ENCODE results near the gene OTOF. TPM values are rescaled to one million over a fixed set of nuclear protein-coding genes. Genes with fewer than 3 reads are reported as not detected.

Gene OTOF
- total RNA-seq, 1 experiment from 2014 or later = 0.26 TPM

- Mint-ChIP-seq H3K27ac (no peak overlapping the region), H3K4me1 (peaks cover 10% of the 10 kb centered on the region), H3K27me3 (ENCODE audit: low read depth) (peaks cover 16% of the 10 kb centered on the region), H3K9me3 (no peaks in the 10 kb centered on the region), H3K36me3 (no peaks in the 10 kb centered on the region), H3K4me3 (no peak overlapping the region)
- ChIA-PET POLR2A (no interaction called here), CTCF (interaction anchor here (1.4 kb wide), 1 partner anchor 15 kb away, joined by 3 read pairs; no protein-coding TSS in a partner anchor)
- TF ChIP-seq ATF3 (CRISPR knock-in tag; conservative IDR thresholded peaks at IDR 0.05) = no peak
- TF ChIP-seq ZNF138 (CRISPR knock-in tag; conservative IDR thresholded peaks at IDR 0.05) = no peak
- no peak for TF ChIP-seq CTCF (IDR thresholded peaks at IDR 0.05)
- no peak for TF ChIP-seq MYBL2 (CRISPR knock-in tag; IDR thresholded peaks at IDR 0.05)
- no peak for TF ChIP-seq ZNF317 (CRISPR knock-in tag; IDR thresholded peaks at IDR 0.05; ENCODE audit: borderline replicate concordance, low read depth)
- ATAC-seq = no peak
- no peak for DNase-seq (ENCODE audit: low spot score)
These were observed 28.4 kb upstream of the OTOF start for GRCh38 chr2:26506279-26506678.

- H3K9me3 Mint-ChIP-seq = no peaks in the 10 kb centered on the region
- CTCF ChIA-PET = interaction anchor here (0.5 to 2.9 kb wide), 23 partner anchors 8 to 582 kb away, joined by 3 to 43 read pairs (median 6); partner anchors contain the start of genes ADGRF3, OTOF and SELENOI
- DNase-seq (ENCODE audit: low spot score) (no peak), ATAC-seq (no peak)
- H3K36me3 Mint-ChIP-seq = no peaks in the 10 kb centered on the region
- H3K27me3 Mint-ChIP-seq (ENCODE audit: low read depth) = peaks cover 16% of the 10 kb centered on the region
- peaks cover 10% of the 10 kb centered on the region for H3K4me1 Mint-ChIP-seq
- no peak overlapping the region for H3K27ac Mint-ChIP-seq
- POLR2A ChIA-PET = interaction anchor here (0.6 kb wide), 1 partner anchor 814 kb away, joined by 5 read pairs; no protein-coding TSS in a partner anchor
- H3K4me3 Mint-ChIP-seq = peak overlapping the region; percentile 72
- TF ChIP-seq ESRRA (CRISPR knock-in tag; IDR thresholded peaks at IDR 0.05; ENCODE audit: borderline replicate concordance) (no peak), ZNF416 (CRISPR knock-in tag; IDR thresholded peaks at IDR 0.05) (no peak), ATF3 (CRISPR knock-in tag; conservative IDR thresholded peaks at IDR 0.05) (no peak), ATF2 (CRISPR knock-in tag; IDR thresholded peaks at IDR 0.05; ENCODE audit: borderline replicate concordance, low read depth) (no peak), ZNF425 (CRISPR knock-in tag; conservative IDR thresholded peaks at IDR 0.05) (no peak), HMGXB4 (CRISPR knock-in tag; IDR thresholded peaks at IDR 0.05) (no peak), KAT7 (CRISPR knock-in tag; IDR thresholded peaks at IDR 0.05; ENCODE audit: borderline replicate concordance) (no peak), PRDM15 (CRISPR knock-in tag; IDR thresholded peaks at IDR 0.05) (no peak), NR2C2 (CRISPR knock-in tag; IDR thresholded peaks at IDR 0.05) (no peak), ZNF121 (CRISPR knock-in tag; IDR thresholded peaks at IDR 0.05) (no peak), RELA (CRISPR knock-in tag; IDR thresholded peaks at IDR 0.05; ENCODE audit: borderline replicate concordance) (no peak), ZNF532 (CRISPR knock-in tag; IDR thresholded peaks at IDR 0.05; ENCODE audit: borderline replicate concordance) (no peak), ZNF138 (CRISPR knock-in tag; conservative IDR thresholded peaks at IDR 0.05) (no peak), FOXJ3 (CRISPR knock-in tag; IDR thresholded peaks at IDR 0.05; ENCODE audit: borderline replicate concordance) (no peak), ZNF423 (CRISPR knock-in tag; IDR thresholded peaks at IDR 0.05) (no peak)
These were observed 26.1 kb upstream of the OTOF start for GRCh38 chr2:26504002-26504401.
